AG09319 (cell line): ENCODE results near the gene CAMK2B.

Experiments used
- DNase-seq: peaks from one replicate; pipeline ENCODE4 v3.0.0-alpha.2; 2010; ENCODE audit warnings: low read depth; ENCODE audit errors: extremely low read depth
- CTCF ChIP-seq: IDR thresholded peaks from 2 replicates; pipeline ENCODE4 v1.5.1; 2011; ENCODE audit warnings: low read depth, mild to moderate bottlenecking, inconsistent platforms, low read length, moderate library complexity

CAMK2B gene

GRCh38 chr7:44367475-44368043 lies 42.2 kb upstream of the CAMK2B start:
- DNase-seq: no peak
- TF ChIP-seq CTCF: no peak

- no peak for TF ChIP-seq CTCF
- DNase-seq: no peak
These were observed 41.6 kb upstream of the CAMK2B start for GRCh38 chr7:44366986-44367385.

- no peak for DNase-seq
- no peak for TF ChIP-seq CTCF
These were observed 28.3 kb upstream of the CAMK2B start for GRCh38 chr7:44353668-44354067.

GRCh38 chr7:44348851-44349781 lies 23.7 kb upstream of the CAMK2B start:
- TF ChIP-seq CTCF: no peak
- no peak for DNase-seq

GRCh38 chr7:44348300-44348699 lies 22.9 kb upstream of the CAMK2B start:
- peak; percentile 41 for TF ChIP-seq CTCF
- DNase-seq: no peak

- TF ChIP-seq CTCF: no peak
- no peak for DNase-seq
These were observed 22.2 kb upstream of the CAMK2B start for GRCh38 chr7:44347546-44348114.

- DNase-seq: no peak
- TF ChIP-seq CTCF: no peak
These were observed 20.7 kb upstream of the CAMK2B start for GRCh38 chr7:44346063-44346462.
